DND-41 (cell line): ENCODE measurements around the gene PHACTR1.
"Not testable (repeated sequence)": the region's sequence is repeated elsewhere in the genome, so short reads cannot be mapped to it uniquely, and the experiment has no call there.

ENCODE experiments used
- ATAC-seq: fragments of 200-7000 bp; cut with Tn5 transposase; 3 replicates; pipeline ENCODE4 v1.9.1; 2021; ENCODE audit warnings: low read depth; ENCODE audit not compliant: insufficient read depth
- DNase-seq: peaks from one replicate; pipeline ENCODE4 v3.0.0-alpha.2; 2020
- H2AFZ ChIP-seq: 2 replicates; pipeline ENCODE4 v1.6.0; 2012; ENCODE audit warnings: low read depth, low read length
- H3K27ac ChIP-seq: 2 replicates; pipeline ENCODE4 v1.5.1; 2012; ENCODE audit warnings: low read length, inconsistent platforms
- H3K27me3 ChIP-seq: fragments of 200-600 bp; sonication (generic); 2 replicates; pipeline ENCODE4 v1.6.0; 2012; ENCODE audit warnings: low read length, mild to moderate bottlenecking, inconsistent platforms; ENCODE audit not compliant: insufficient read depth, poor library complexity
- H3K36me3 ChIP-seq: 2 replicates; pipeline ENCODE4 v1.5.1; 2012; ENCODE audit warnings: low read length, inconsistent platforms; ENCODE audit not compliant: insufficient read depth
- H3K4me1 ChIP-seq: 2 replicates; pipeline ENCODE4 v1.5.1; 2012; ENCODE audit warnings: mild to moderate bottlenecking, low read length; ENCODE audit not compliant: insufficient read depth
- H3K4me2 ChIP-seq: 2 replicates; pipeline ENCODE4 v1.6.0; 2012; ENCODE audit warnings: mild to moderate bottlenecking, moderate library complexity, low read length, inconsistent platforms; ENCODE audit not compliant: insufficient read depth
- H3K4me3 ChIP-seq, 2 experiments: fragments of 200-600 bp in 1 of 2; shearing (Covaris generic) in 1 of 2; 2 replicates each; pipeline ENCODE4 v1.5.1; 2012 to 2016; ENCODE audit warnings: inconsistent platforms in 2 of 2, low read length in 2 of 2, mild to moderate bottlenecking in 2 of 2, low read depth in 1 of 2, moderate library complexity in 1 of 2
- H3K79me2 ChIP-seq: 2 replicates; pipeline ENCODE4 v1.6.0; 2012; ENCODE audit warnings: low read length, inconsistent platforms; ENCODE audit not compliant: insufficient read depth
- H3K9ac ChIP-seq: 2 replicates; pipeline ENCODE4 v1.6.0; 2012; ENCODE audit warnings: low read depth, mild to moderate bottlenecking, inconsistent platforms, low read length, moderate library complexity
- H3K9me3 ChIP-seq: 2 replicates; pipeline ENCODE4 v1.5.1; 2012; ENCODE audit warnings: low read length, moderate library complexity, mild to moderate bottlenecking, inconsistent platforms; ENCODE audit not compliant: insufficient read depth, severe bottlenecking
- H4K20me1 ChIP-seq: 2 replicates; pipeline ENCODE4 v1.6.0; 2012; ENCODE audit warnings: low read length; ENCODE audit not compliant: insufficient read depth
- CTCF ChIP-seq: IDR thresholded peaks from 2 replicates; pipeline ENCODE4 v1.5.1; 2012; ENCODE audit warnings: borderline replicate concordance, low read length, moderate library complexity, mild to moderate bottlenecking; ENCODE audit not compliant: poor library complexity, severe bottlenecking; ENCODE audit errors: extremely low read depth
- EZH2 ChIP-seq: IDR thresholded peaks from 3 replicates; pipeline ENCODE4 v1.6.1; 2012; ENCODE audit warnings: borderline replicate concordance, low read depth, mild to moderate bottlenecking, moderate library complexity, low read length, inconsistent platforms; ENCODE audit not compliant: severe bottlenecking

Gene PHACTR1

GRCh38 chr6:13131935-13132661 is 415.5 kb downstream of the PHACTR1 start:
- DNase-seq (no peak), ATAC-seq (no peak)
- H3K4me1 ChIP-seq = no peaks in the 10 kb centered on the region
- H3K36me3 ChIP-seq = no peaks in the 10 kb centered on the region
- H4K20me1 ChIP-seq = no peaks in the 10 kb centered on the region
- no peak overlapping the region for H3K27ac ChIP-seq
- no peaks in the 10 kb centered on the region for H3K27me3 ChIP-seq
- no peak overlapping the region for H3K4me2 ChIP-seq
- no peak for TF ChIP-seq EZH2
- TF ChIP-seq CTCF = no peak
- H2AFZ ChIP-seq = no peak overlapping the region
- no peak overlapping the region for H3K9ac ChIP-seq
- H3K79me2 ChIP-seq = no peaks in the 10 kb centered on the region
- H3K9me3 ChIP-seq = no peaks in the 10 kb centered on the region
- no peak overlapping the region for H3K4me3 ChIP-seq

GRCh38 chr6:13133894-13134293 is 417.3 kb downstream of the PHACTR1 start:
- not testable (repeated sequence) for H3K27me3 ChIP-seq, H3K4me3 ChIP-seq, H3K79me2 ChIP-seq, H4K20me1 ChIP-seq, H3K4me2 ChIP-seq, H3K9ac ChIP-seq, H3K27ac ChIP-seq, H3K4me1 ChIP-seq, H3K9me3 ChIP-seq, H3K36me3 ChIP-seq, DNase-seq, H2AFZ ChIP-seq, ATAC-seq

GRCh38 chr6:13135152-13135551 is 418.6 kb downstream of the PHACTR1 start:
- ATAC-seq = no peak
- H3K4me1 ChIP-seq = no peaks in the 10 kb centered on the region
- no peak overlapping the region for H3K27ac ChIP-seq
- no peaks in the 10 kb centered on the region for H3K27me3 ChIP-seq
- TF ChIP-seq CTCF (no peak), EZH2 (no peak)
- no peaks in the 10 kb centered on the region for H3K36me3 ChIP-seq
- no peak for DNase-seq
- no peaks in the 10 kb centered on the region for H4K20me1 ChIP-seq
- no peak overlapping the region for H3K9ac ChIP-seq
- H2AFZ ChIP-seq = no peak overlapping the region
- H3K79me2 ChIP-seq = no peaks in the 10 kb centered on the region
- no peaks in the 10 kb centered on the region for H3K9me3 ChIP-seq
- no peak overlapping the region for H3K4me3 ChIP-seq
- no peak overlapping the region for H3K4me2 ChIP-seq

- no peak overlapping the region for H3K4me3 ChIP-seq
- H2AFZ ChIP-seq = no peak overlapping the region
- no peaks in the 10 kb centered on the region for H4K20me1 ChIP-seq
- no peak overlapping the region for H3K9ac ChIP-seq
- no peak for ATAC-seq
- H3K9me3 ChIP-seq = no peaks in the 10 kb centered on the region
- DNase-seq = no peak
- H3K4me2 ChIP-seq = no peak overlapping the region
- H3K36me3 ChIP-seq = no peaks in the 10 kb centered on the region
- no peak for TF ChIP-seq EZH2
- H3K27ac ChIP-seq = no peak overlapping the region
- H3K79me2 ChIP-seq = no peaks in the 10 kb centered on the region
- no peaks in the 10 kb centered on the region for H3K27me3 ChIP-seq
- no peaks in the 10 kb centered on the region for H3K4me1 ChIP-seq
Observed at GRCh38 chr6:13139119-13139518, 422.6 kb downstream of the PHACTR1 start.
